ENCODE data around the gene MYO1D.

GRCh38 chr17:32901743-32902142, 24.8 kb upstream of the MYO1D start:
- TF ChIP-seq CTCF (IDR thresholded peaks at IDR 0.05) (no peak), JUN (CRISPR knock-in tag; IDR thresholded peaks at IDR 0.05) (no peak), TP53 (CRISPR knock-in tag; IDR thresholded peaks at IDR 0.05) (no peak), MAX (CRISPR knock-in tag; IDR thresholded peaks at IDR 0.05) (no peak), FOXJ3 (CRISPR knock-in tag; IDR thresholded peaks at IDR 0.05; ENCODE audit: borderline replicate concordance) (no peak)
